Activated CD4-positive, alpha-beta memory T cell treated with anti-CD3 and anti-CD28 coated beads, Interleukin-2, amount 10 ng/mL, durations not matched to agents 7 days and 5 days (primary cell): Measurements from ENCODE around the gene COPS2. TPM values are rescaled to one million over a fixed set of nuclear protein-coding genes. Genes with fewer than 3 reads are reported as not detected.
A peak's percentile ranks its signal among the peaks of the same experiment; 100 is the strongest.
"Not testable (repeated sequence)": the region's sequence is repeated elsewhere in the genome, so short reads cannot be mapped to it uniquely, and the experiment has no call there.

Experiments used
- CTCF ChIA-PET: fragments of 350-600 bp; sonication (Branson Sonifier 250); formaldehyde crosslinking; loops from one replicate; lab custom pipeline; 2021; ENCODE audit warnings: antibody characterized with exemption, inconsistent platforms; lab: Charles Lee
- POLR2A ChIA-PET: fragments of 350-600 bp; sonication (Branson Sonifier 250); formaldehyde crosslinking; loops from one replicate; lab custom pipeline; 2021; ENCODE audit warnings: antibody characterized with exemption; lab: Charles Lee
- DNase-seq: peaks from one replicate; pipeline ENCODE4 v3.0.0-alpha.2; 2020
- H3K27ac Mint-ChIP-seq: one replicate; pipeline ENCODE4 v1.8.0; 2021; ENCODE audit warnings: mild to moderate bottlenecking, mixed read lengths
- H3K27me3 Mint-ChIP-seq: one replicate; pipeline ENCODE4 v1.8.0; 2021; ENCODE audit warnings: mixed read lengths
- H3K36me3 Mint-ChIP-seq: one replicate; pipeline ENCODE4 v1.8.0; 2021; ENCODE audit warnings: low read depth, mixed read lengths
- H3K4me1 Mint-ChIP-seq: one replicate; pipeline ENCODE4 v1.8.0; 2021; ENCODE audit warnings: mixed read lengths
- H3K4me3 Mint-ChIP-seq: one replicate; pipeline ENCODE4 v1.8.0; 2021; ENCODE audit warnings: mild to moderate bottlenecking, mixed read lengths
- H3K9me3 Mint-ChIP-seq: one replicate; pipeline ENCODE4 v1.8.0; 2021; ENCODE audit warnings: mixed read lengths
- total RNA-seq, 2 experiments: library from RNA; stranded (reverse); gene quantifications; one replicate each; pipeline ENCODE4 v1.2.3, GENCODE V29; 2021

The COPS2 gene
- total RNA-seq, 2 experiments from 2014 or later, result 62.6 to 68.7 TPM

GRCh38 chr15:49179433-49180190 lies 24.2 kb upstream of the COPS2 start:
- CTCF ChIA-PET, result interaction anchor here (0.7 to 2.9 kb wide), 2 partner anchors 10 to 465 kb away, joined by 4 to 8 read pairs; partner anchors contain the start of gene GALK2
- H3K4me3 Mint-ChIP-seq, result no peak overlapping the region
- no peaks in the 10 kb centered on the region for H3K27me3 Mint-ChIP-seq
- peaks cover 34% of the 10 kb centered on the region for H3K36me3 Mint-ChIP-seq
- DNase-seq, result no peak
- H3K9me3 Mint-ChIP-seq, result peaks cover 3% of the 10 kb centered on the region
- H3K27ac Mint-ChIP-seq, result no peak overlapping the region
- POLR2A ChIA-PET, result no interaction called here
- H3K4me1 Mint-ChIP-seq, result peaks cover 21% of the 10 kb centered on the region

DNA sequence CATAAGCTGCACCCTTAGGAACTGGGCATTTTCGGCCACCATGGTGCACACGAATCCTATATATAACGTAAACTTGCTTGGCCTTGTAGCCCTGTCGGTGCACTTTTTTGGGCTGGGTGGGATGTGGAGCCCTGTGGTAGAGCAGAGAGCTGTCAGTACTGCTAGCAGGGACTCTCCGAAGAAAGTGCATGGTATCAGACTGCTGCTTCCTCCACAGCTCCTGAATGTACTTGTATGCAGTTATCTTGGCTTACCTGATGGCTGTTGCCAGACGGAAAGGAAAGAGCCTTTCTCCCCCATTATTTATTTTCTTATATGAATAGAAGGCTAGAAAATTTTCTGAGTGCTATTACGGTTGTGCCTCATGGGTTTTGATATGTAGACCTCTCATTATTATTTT lies 23.1 kb upstream of the COPS2 start:
- H3K36me3 Mint-ChIP-seq, result peaks cover 30% of the 10 kb centered on the region
- no peak overlapping the region for H3K27ac Mint-ChIP-seq
- H3K9me3 Mint-ChIP-seq, result peaks cover 3% of the 10 kb centered on the region
- H3K4me1 Mint-ChIP-seq, result peaks cover 18% of the 10 kb centered on the region
- ChIA-PET CTCF (interaction anchor here (2.9 kb wide), 1 partner anchor 9 kb away, joined by 8 read pairs; the partner anchor contains the start of gene GALK2), POLR2A (no interaction called here)
- no peak for DNase-seq
- H3K27me3 Mint-ChIP-seq, result no peaks in the 10 kb centered on the region
- no peak overlapping the region for H3K4me3 Mint-ChIP-seq

GRCh38 chr15:49175582-49176397 lies 20.4 kb upstream of the COPS2 start:
- H3K4me3 Mint-ChIP-seq, POLR2A ChIA-PET, CTCF ChIA-PET, DNase-seq, H3K27ac Mint-ChIP-seq, H3K27me3 Mint-ChIP-seq, H3K9me3 Mint-ChIP-seq: not testable (repeated sequence)
- Mint-ChIP-seq H3K36me3 (peaks cover 29% of the 10 kb centered on the region), H3K4me1 (peaks cover 34% of the 10 kb centered on the region)

GRCh38 chr15:49174902-49175301 lies 19.5 kb upstream of the COPS2 start:
- ChIA-PET POLR2A (no interaction called here), CTCF (no interaction called here)
- Mint-ChIP-seq H3K9me3 (no peaks in the 10 kb centered on the region), H3K27ac (no peak overlapping the region), H3K4me1 (peaks cover 36% of the 10 kb centered on the region), H3K27me3 (no peaks in the 10 kb centered on the region), H3K4me3 (no peak overlapping the region), H3K36me3 (peaks cover 29% of the 10 kb centered on the region)
- no peak for DNase-seq

DNA sequence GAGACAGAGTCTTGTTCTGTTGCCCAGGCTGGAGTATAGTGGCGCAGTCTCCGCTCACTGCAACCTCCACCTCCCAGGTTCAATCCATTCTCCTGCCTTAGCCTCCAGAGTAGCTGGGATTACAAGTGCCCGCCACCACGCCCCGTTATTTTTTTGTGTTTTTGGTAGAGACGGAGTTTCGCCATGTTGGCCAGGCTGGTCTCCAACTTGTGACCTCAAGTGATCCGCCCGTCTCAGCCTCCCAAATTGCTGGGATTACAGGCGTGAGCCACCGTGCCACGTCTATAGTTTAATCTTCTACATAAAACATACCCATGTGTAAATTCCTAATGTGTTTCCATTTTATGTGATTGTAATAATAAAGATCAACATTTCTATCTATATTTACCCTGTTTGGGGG lies 16.4 kb upstream of the COPS2 start:
- POLR2A ChIA-PET, result interaction anchor here (1.0 to 2.6 kb wide), 3 partner anchors 12 to 294 kb away, joined by 7 to 75 read pairs (median 12); partner anchors contain the start of genes COPS2 and EID1
- peak overlapping the region; percentile 92 for H3K4me3 Mint-ChIP-seq

GRCh38 chr15:49169880-49170597 lies 14.6 kb upstream of the COPS2 start, which contains the start of gene GALK2:
Gene GALK2, plus strand, starts transcription at chr15:49170247. Its CDS starts 76 bp downstream, at chr15:49170323.
- POLR2A ChIA-PET, result interaction anchor here (0.8 to 2.6 kb wide), 21 partner anchors 10 to 1738 kb away, joined by 3 to 75 read pairs (median 4); partner anchors contain the start of genes CEP152, COPS2, DTWD1 and EID1
- peaks cover 35% of the 10 kb centered on the region for H3K4me1 Mint-ChIP-seq

More for the DNA sequence above, 16.4 kb upstream of the COPS2 start:
- H3K36me3 Mint-ChIP-seq, result peaks cover 23% of the 10 kb centered on the region
- DNase-seq, result no peak
- CTCF ChIA-PET, result no interaction called here
- peaks cover 44% of the 10 kb centered on the region for H3K4me1 Mint-ChIP-seq
- no peaks in the 10 kb centered on the region for H3K27me3 Mint-ChIP-seq
- H3K27ac Mint-ChIP-seq, result no peak overlapping the region
- no peaks in the 10 kb centered on the region for H3K9me3 Mint-ChIP-seq

DNA sequence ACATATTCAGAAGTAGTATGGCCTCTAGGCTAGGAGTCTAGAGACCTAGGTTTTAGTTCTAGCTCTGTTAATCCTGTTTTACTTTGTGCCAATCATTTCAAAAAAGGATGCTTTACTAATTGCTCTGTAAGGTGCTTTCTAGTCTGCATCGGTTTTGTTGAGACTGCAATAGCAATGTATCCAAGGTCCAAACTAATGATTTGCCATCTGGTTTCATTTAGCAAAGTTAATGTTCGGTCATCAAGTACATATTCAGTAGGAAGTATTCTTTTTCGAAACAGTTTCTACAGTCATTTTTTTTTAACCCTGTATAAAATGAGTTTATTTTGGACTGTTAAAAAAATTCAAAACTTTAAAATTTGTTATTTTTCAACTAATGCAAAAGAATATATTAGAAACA lies 12.6 kb upstream of the COPS2 start:
- POLR2A ChIA-PET, result interaction anchor here (1.6 kb wide), 1 partner anchor 13 kb away, joined by 4 read pairs; the partner anchor contains the start of gene COPS2

More at GRCh38 chr15:49169880-49170597, 14.6 kb upstream of the COPS2 start, which contains the start of gene GALK2:
- peak; percentile 88 for DNase-seq
- CTCF ChIA-PET, result interaction anchor here (0.8 to 1.8 kb wide), 5 partner anchors 9 to 1012 kb away, joined by 3 to 21 read pairs (median 3); partner anchors contain the start of genes COPS2 and SLC27A2
- H3K27ac Mint-ChIP-seq, result peak within 1 kb of the TSS; percentile 92
- H3K36me3 Mint-ChIP-seq, result peaks cover 15% of the 10 kb centered on the region
- no peaks in the 10 kb centered on the region for H3K9me3 Mint-ChIP-seq
- no peaks in the 10 kb centered on the region for H3K27me3 Mint-ChIP-seq
- peak within 1 kb of the TSS; percentile 92 for H3K4me3 Mint-ChIP-seq

GRCh38 chr15:49164865-49165264 lies 9.5 kb upstream of the COPS2 start:
- peaks cover 8% of the 10 kb centered on the region for H3K4me1 Mint-ChIP-seq
- no peak overlapping the region for H3K27ac Mint-ChIP-seq
- H3K27me3 Mint-ChIP-seq, result no peaks in the 10 kb centered on the region
- ChIA-PET POLR2A (interaction anchor here (0.5 kb wide), 1 partner anchor 9 kb away, joined by 3 read pairs; the partner anchor contains the start of gene COPS2), CTCF (no interaction called here)
- peaks cover 12% of the 10 kb centered on the region for H3K36me3 Mint-ChIP-seq
- H3K9me3 Mint-ChIP-seq, result no peaks in the 10 kb centered on the region
- DNase-seq, result no peak
- H3K4me3 Mint-ChIP-seq, result no peak overlapping the region

More for the DNA sequence above, 12.6 kb upstream of the COPS2 start:
- H3K27ac Mint-ChIP-seq, result no peak overlapping the region
- H3K27me3 Mint-ChIP-seq, result no peaks in the 10 kb centered on the region
- H3K9me3 Mint-ChIP-seq, result no peaks in the 10 kb centered on the region
- H3K4me3 Mint-ChIP-seq, result no peak overlapping the region
- CTCF ChIA-PET, result no interaction called here
- peaks cover 11% of the 10 kb centered on the region for H3K36me3 Mint-ChIP-seq
- no peak for DNase-seq
- H3K4me1 Mint-ChIP-seq, result peaks cover 26% of the 10 kb centered on the region

DNA sequence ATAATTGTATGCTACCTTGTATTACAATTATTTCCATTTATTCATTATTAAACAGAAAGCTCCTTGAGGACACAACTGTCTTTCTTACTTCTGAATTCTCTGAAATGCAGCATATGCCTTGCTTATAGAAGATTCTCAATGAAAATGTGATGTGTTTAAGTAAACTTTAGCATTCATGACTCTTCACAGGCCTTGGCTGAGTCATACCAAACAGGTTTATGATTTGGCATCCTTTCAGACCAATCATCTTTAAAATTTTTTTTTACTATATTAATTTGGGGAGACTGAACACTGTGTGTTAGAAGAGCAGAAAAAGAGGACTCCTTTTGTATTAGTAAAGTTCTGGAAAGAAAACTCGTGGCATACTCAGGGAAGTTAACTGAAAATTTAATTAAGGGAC lies 8.3 kb upstream of the COPS2 start:
- POLR2A ChIA-PET, result no interaction called here
- no peaks in the 10 kb centered on the region for H3K27me3 Mint-ChIP-seq
- peaks cover under 1% of the 10 kb centered on the region for H3K4me1 Mint-ChIP-seq
- CTCF ChIA-PET, result no interaction called here
- H3K4me3 Mint-ChIP-seq, result no peak overlapping the region
- no peaks in the 10 kb centered on the region for H3K9me3 Mint-ChIP-seq
- H3K36me3 Mint-ChIP-seq, result peaks cover 12% of the 10 kb centered on the region
- no peak overlapping the region for H3K27ac Mint-ChIP-seq
- DNase-seq, result no peak

DNA sequence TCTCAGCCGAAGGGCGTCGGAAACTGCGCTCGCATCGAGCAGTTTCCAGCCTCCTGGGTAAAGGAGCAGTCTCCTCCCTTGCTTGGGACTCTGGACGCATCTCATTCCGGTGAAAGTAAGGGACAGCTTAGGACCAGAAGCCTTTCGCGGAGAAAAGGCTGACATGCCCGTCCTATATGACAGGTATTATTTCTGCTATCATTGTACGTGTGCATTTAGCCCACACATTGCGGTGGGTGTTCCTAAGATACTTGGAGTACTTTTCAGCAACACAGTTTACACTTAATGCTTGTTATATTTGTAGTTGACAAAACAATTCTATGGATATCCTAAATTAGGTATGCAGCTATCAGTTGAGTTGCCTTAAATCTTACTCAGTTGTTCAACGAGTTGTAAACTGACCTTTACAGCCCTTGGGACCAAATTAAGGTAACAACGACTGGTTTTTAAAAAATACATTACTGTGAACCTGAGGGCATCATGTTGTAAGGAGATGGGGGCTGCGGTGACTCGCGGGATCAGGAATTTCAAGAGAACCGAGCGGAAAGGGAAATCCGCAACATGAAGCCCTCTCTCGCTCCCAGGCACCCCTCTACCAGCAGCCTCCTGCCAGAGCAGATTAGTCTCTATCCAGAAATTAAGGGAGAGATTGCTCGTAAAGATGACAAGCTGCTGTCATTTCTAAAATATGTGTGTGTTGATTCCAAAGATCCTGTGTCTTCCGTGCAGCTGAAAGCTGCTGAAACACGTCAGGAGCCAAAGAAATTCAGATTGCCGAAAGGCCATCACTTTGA lies 632 bp upstream of the COPS2 start:
- H3K4me3 Mint-ChIP-seq, result peak overlapping the region; percentile 98
- no peaks in the 10 kb centered on the region for H3K9me3 Mint-ChIP-seq
- H3K36me3 Mint-ChIP-seq, result peaks cover 4% of the 10 kb centered on the region
- H3K27ac Mint-ChIP-seq, result peak overlapping the region; percentile 93
- no peaks in the 10 kb centered on the region for H3K27me3 Mint-ChIP-seq
- peaks cover 51% of the 10 kb centered on the region for H3K4me1 Mint-ChIP-seq
- ChIA-PET POLR2A (interaction anchor here (0.6 to 3.4 kb wide), 24 partner anchors 9 to 1199 kb away, joined by 3 to 75 read pairs (median 4); partner anchors contain the start of genes CEP152, DTWD1, EID1 and GABPB1), CTCF (interaction anchor here (0.8 to 2.5 kb wide), 8 partner anchors 9 to 345 kb away, joined by 3 to 21 read pairs (median 4); partner anchors contain the start of genes CEP152, EID1, GALK2 and SECISBP2L)
- DNase-seq, result no peak

GRCh38 chr15:49154799-49155109 lies 645 bp downstream of the COPS2 start:
- Mint-ChIP-seq H3K27me3 (no peaks in the 10 kb centered on the region), H3K27ac (peak overlapping the region; percentile 93), H3K9me3 (no peaks in the 10 kb centered on the region), H3K36me3 (peaks cover 7% of the 10 kb centered on the region), H3K4me3 (peak overlapping the region; percentile 98), H3K4me1 (peaks cover 55% of the 10 kb centered on the region)
- ChIA-PET POLR2A (interaction anchor here (0.7 to 3.4 kb wide), 13 partner anchors 9 to 1200 kb away, joined by 3 to 75 read pairs (median 10); partner anchors contain the start of genes CEP152, EID1, GABPB1 and GALK2), CTCF (interaction anchor here (0.9 to 2.5 kb wide), 4 partner anchors 9 to 276 kb away, joined by 3 to 21 read pairs (median 7); partner anchors contain the start of genes EID1 and GALK2)
- DNase-seq, result no peak
